Tibial nerve (tissue), 4 donors: ENCODE results near the gene SETD7. TPM values are rescaled to one million over a fixed set of nuclear protein-coding genes. Genes with fewer than 3 reads are reported as not detected.

ENCODE experiments used
- DNase-seq, 2 donors: peaks; one replicate each; pipeline ENCODE4 v3.0.0-alpha.2; 2019; ENCODE audit warnings: low spot score in 2 of 2
- H3K27ac ChIP-seq, 4 donors: fragments of 200-600 bp; sonication (generic) in 3 of 4; one replicate each; pipeline ENCODE4 v1.5.1; 2017 to 2019; ENCODE audit warnings: mild to moderate bottlenecking in 1 of 4
- H3K27me3 ChIP-seq, 2 donors: fragments of 200-600 bp; sonication (generic) in 1 of 2; one replicate each; pipeline versions ENCODE4 v1.5.1 to v1.6.0; 2017 to 2019
- H3K36me3 ChIP-seq, 3 donors: fragments of 200-600 bp; sonication (generic); one replicate each; pipeline ENCODE4 v1.5.1; 2018 to 2019
- H3K4me1 ChIP-seq, 4 donors: fragments of 200-600 bp; sonication (generic) in 3 of 4; one replicate each; pipeline ENCODE4 v1.5.1; 2017 to 2019
- H3K4me3 ChIP-seq, 4 donors: fragments of 200-600 bp; sonication (generic) in 3 of 4; one replicate each; pipeline ENCODE4 v1.5.1; 2017 to 2019; ENCODE audit warnings: mild to moderate bottlenecking in 1 of 4, moderate library complexity in 1 of 4
- H3K9me3 ChIP-seq, 4 donors: fragments of 200-600 bp; sonication (generic) in 3 of 4; one replicate each; pipeline ENCODE4 v1.5.1; 2017 to 2019
- EP300 ChIP-seq, 2 donors: sonication (generic); formaldehyde crosslinking; IDR thresholded peaks; one replicate each; pipeline ENCODE4 v1.6.1; 2017; ENCODE audit warnings: antibody characterized with exemption in 2 of 2, mild to moderate bottlenecking in 1 of 2
- POLR2A ChIP-seq, 2 donors: fragments of 450-650 bp; IDR thresholded peaks; one replicate each; pipeline ENCODE4 v1.6.1; 2017; ENCODE audit warnings: antibody characterized with exemption in 2 of 2, mild to moderate bottlenecking in 2 of 2, moderate library complexity in 2 of 2
- WGBS, 2 donors: methylation state at CpG; one replicate each; pipeline ENCODE4 v1.1.5; 2018; 5-methylcytosine and 5-hydroxymethylcytosine counted together
- total RNA-seq, 4 donors: library from RNA; depleted of rRNA; stranded (reverse); fragments of >200 nt; gene quantifications; one replicate each; pipeline ENCODE4 v1.1.0, GENCODE V29; 2016
- TF ChIP-seq, protein P1 (sequence below), 5 experiments: fragments of 200-600 bp in 3 of 5; fragments of 450-650 bp in 2 of 5; sonication (generic) in 3 of 5; IDR thresholded peaks; one replicate each; pipeline ENCODE4 v1.5.1; 2016 to 2019; ENCODE audit warnings: antibody characterized with exemption in 5 of 5, mild to moderate bottlenecking in 3 of 5, moderate library complexity in 2 of 5

The SETD7 gene
- total RNA-seq, 4 donors from 2014 or later: 49.2 to 81.4 (median 65.7) TPM

DNA sequence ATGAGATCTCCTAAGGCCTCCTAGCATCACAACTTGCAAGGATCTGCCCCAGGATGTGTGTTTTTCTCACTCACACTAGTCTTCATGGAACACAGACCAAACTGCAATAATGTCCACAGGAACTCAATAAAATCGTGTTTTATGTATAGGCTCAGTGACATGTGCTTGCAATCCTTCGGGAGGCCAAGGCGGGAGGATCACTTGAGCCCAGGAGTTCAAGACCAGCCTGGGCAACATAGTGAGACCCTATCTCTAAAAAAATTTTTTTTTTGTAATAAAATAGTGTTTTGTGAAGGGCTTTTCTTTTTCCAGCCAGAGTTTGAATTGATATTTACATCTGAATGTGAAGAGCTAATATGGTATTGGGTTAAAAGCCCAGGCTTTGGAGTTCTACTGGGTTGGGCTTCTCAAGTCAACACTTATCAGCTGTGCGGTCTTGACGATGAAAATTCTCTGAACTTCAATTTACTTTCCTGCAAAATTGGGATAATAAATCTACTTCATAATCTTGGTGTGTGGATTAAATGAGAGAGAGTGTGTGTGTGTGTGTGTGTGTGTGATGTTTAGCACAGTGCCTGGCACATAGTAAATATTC lies 38.7 kb upstream of the SETD7 start:
- TF ChIP-seq, protein P1, sequence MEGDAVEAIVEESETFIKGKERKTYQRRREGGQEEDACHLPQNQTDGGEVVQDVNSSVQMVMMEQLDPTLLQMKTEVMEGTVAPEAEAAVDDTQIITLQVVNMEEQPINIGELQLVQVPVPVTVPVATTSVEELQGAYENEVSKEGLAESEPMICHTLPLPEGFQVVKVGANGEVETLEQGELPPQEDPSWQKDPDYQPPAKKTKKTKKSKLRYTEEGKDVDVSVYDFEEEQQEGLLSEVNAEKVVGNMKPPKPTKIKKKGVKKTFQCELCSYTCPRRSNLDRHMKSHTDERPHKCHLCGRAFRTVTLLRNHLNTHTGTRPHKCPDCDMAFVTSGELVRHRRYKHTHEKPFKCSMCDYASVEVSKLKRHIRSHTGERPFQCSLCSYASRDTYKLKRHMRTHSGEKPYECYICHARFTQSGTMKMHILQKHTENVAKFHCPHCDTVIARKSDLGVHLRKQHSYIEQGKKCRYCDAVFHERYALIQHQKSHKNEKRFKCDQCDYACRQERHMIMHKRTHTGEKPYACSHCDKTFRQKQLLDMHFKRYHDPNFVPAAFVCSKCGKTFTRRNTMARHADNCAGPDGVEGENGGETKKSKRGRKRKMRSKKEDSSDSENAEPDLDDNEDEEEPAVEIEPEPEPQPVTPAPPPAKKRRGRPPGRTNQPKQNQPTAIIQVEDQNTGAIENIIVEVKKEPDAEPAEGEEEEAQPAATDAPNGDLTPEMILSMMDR (IDR thresholded peaks at IDR 0.05): no peak
- TF ChIP-seq POLR2A (IDR thresholded peaks at IDR 0.05) (no peak), EP300 (IDR thresholded peaks at IDR 0.05) (no peak)
- 92 to 93% methylated on average over 5 of the region's 5 CpGs for WGBS, 2 donors
- Histone ChIP-seq H3K9me3 (no peaks in the 10 kb centered on the region), H3K27me3 (no peaks in the 10 kb centered on the region), H3K4me3 (no peak overlapping the region), H3K4me1 (peaks cover 0 to 16% (median 6%) of the 10 kb centered on the region in 4 donors), H3K36me3 (no peaks in the 10 kb centered on the region), H3K27ac (no peak overlapping the region)
- DNase-seq: no peak

DNA sequence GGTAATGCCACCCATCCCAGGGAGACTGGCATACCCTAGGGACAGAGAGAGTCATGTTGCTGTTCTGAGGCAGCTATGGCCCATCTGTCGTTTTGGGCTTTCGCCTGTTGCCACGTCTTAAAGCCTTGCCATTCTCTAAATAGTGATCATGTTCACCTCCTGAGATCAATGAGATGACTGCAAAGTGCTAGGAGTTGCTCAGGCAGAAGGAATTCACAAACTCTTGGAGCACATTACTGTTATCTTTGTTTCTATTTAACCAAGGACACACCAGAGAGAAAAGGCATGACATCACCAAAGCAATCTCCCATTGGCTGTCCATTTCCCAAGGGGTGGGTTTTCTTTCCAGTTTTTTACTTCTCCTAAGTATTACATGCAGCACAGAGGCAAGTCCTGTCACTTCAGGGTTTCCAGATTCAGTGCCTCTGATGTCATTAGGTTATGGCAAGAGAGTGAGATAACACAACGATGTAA lies 37.1 kb upstream of the SETD7 start:
- peaks cover 0 to 16% (median 6%) of the 10 kb centered on the region in 4 donors for H3K4me1 ChIP-seq
- H3K27me3 ChIP-seq: no peaks in the 10 kb centered on the region
- no peaks in the 10 kb centered on the region for H3K36me3 ChIP-seq
- H3K9me3 ChIP-seq: no peaks in the 10 kb centered on the region
- TF ChIP-seq EP300 (IDR thresholded peaks at IDR 0.05): no peak
- no peak for TF ChIP-seq POLR2A (IDR thresholded peaks at IDR 0.05)
- TF ChIP-seq, protein P1 (IDR thresholded peaks at IDR 0.05): no peak
- no peak overlapping the region for H3K27ac ChIP-seq
- WGBS, 2 donors: 69 to 71% methylated on average over 4 of the region's 4 CpGs
- no peak overlapping the region for H3K4me3 ChIP-seq
- DNase-seq: no peak

DNA sequence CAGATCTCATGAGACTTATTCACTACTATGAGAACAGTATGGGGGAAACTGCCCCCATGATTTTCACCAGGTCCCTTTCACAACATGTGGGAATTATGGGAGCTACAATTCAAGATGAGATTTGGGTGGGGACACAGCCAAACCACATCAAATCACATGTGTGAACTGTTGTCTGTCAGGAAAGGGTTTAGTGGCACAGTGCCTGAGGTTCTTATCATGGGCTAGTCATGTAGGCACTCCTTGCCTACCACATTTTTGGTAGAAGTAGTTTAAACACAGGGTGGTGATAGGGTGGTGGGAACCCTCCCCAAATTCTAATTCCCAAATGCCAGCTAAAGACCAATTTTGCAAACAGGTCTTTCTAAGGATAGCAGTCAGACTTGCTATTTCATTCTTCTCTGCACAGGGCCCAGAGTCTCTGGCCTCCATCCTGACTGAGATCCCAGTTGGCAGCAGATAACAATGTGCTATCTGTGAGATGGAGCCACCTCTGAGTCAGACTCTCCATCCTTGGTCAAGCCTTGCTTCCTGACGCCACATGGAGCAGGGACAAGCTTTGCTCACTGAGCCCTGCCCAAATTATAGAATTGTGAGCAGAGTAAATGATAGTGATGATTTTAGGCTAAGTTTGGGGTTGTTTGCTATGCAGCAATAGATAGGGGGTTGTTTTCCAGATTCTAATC lies 33.5 kb upstream of the SETD7 start:
- 45 to 59% methylated on average over 1 of the region's 1 CpG for WGBS, 2 donors
- no peaks in the 10 kb centered on the region for H3K4me1 ChIP-seq
- TF ChIP-seq POLR2A (IDR thresholded peaks at IDR 0.05) (no peak), EP300 (IDR thresholded peaks at IDR 0.05) (no peak)
- TF ChIP-seq, protein P1 (IDR thresholded peaks at IDR 0.05): no peak
- H3K27ac ChIP-seq: no peak overlapping the region
- peak; percentile 26 to 43 for DNase-seq
- H3K36me3 ChIP-seq: no peaks in the 10 kb centered on the region
- H3K27me3 ChIP-seq: no peaks in the 10 kb centered on the region
- H3K9me3 ChIP-seq: no peaks in the 10 kb centered on the region
- no peak overlapping the region for H3K4me3 ChIP-seq

DNA sequence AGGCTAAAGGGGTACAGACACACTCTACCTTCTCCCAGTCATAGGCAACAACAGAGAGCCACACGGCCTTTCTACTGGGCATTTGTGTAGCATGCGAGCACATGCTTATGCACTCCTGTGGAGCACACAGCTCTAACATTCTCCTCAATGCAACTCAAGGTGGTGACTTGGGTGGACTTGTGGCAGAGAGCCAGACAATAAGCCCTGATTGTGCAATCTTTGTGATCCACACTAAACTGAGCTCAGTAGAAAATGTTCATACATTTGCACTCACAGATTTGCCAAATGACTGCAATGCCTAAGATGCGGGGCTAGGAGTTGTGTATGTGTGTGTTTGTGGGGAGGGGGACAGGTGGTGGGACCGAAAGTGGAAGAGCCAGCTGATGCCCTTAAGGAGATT lies 31.4 kb upstream of the SETD7 start:
- H3K27me3 ChIP-seq: no peaks in the 10 kb centered on the region
- no peak for DNase-seq
- H3K36me3 ChIP-seq: no peaks in the 10 kb centered on the region
- H3K9me3 ChIP-seq: no peaks in the 10 kb centered on the region
- no peaks in the 10 kb centered on the region for H3K4me1 ChIP-seq
- H3K27ac ChIP-seq: no peak overlapping the region
- H3K4me3 ChIP-seq: no peak overlapping the region
- TF ChIP-seq, protein P1 (IDR thresholded peaks at IDR 0.05): no peak
- TF ChIP-seq POLR2A (IDR thresholded peaks at IDR 0.05): no peak
- TF ChIP-seq EP300 (IDR thresholded peaks at IDR 0.05): no peak
- 92 to 93% methylated on average over 4 of the region's 4 CpGs for WGBS, 2 donors

DNA sequence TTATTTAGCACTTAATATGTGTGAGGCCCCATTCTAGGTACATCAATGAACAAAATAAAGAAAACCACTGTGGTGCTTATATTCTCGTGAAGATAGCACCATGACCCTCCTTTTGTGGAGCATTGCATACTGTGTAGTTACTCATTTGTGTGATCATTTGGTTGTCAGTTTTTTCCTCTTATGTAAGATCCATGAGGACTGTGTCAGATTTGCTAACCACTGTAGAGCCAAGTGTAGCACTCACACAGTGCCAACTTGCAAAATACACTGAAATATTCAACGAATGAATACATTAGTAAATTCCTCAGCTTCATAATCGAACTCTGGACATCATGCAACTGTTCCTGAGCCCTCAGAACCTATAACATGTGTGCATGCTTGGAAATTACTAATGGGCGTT lies 29.5 kb upstream of the SETD7 start:
- no peak for DNase-seq
- TF ChIP-seq, protein P1 (IDR thresholded peaks at IDR 0.05): no peak
- TF ChIP-seq EP300 (IDR thresholded peaks at IDR 0.05): no peak
- no peak for TF ChIP-seq POLR2A (IDR thresholded peaks at IDR 0.05)
- Histone ChIP-seq H3K27me3 (no peaks in the 10 kb centered on the region), H3K4me3 (no peak overlapping the region), H3K27ac (no peak overlapping the region), H3K4me1 (no peaks in the 10 kb centered on the region), H3K9me3 (no peaks in the 10 kb centered on the region), H3K36me3 (no peaks in the 10 kb centered on the region)
- 70 to 78% methylated on average over 4 of the region's 4 CpGs for WGBS, 2 donors
